Suppressor macrophage treated with lipopolysaccharide for 4 hours (primary cell): ENCODE measurements around the gene SREBF2.
A peak's percentile ranks its signal among the peaks of the same experiment; 100 is the strongest.
"Not testable (repeated sequence)": the region's sequence is repeated elsewhere in the genome, so short reads cannot be mapped to it uniquely, and the experiment has no call there.

Source experiments
- DNase-seq: peaks from one replicate; pipeline ENCODE4 v3.0.0-alpha.2; 2020

SREBF2 gene

GRCh38 chr22:41821471-41822316 is 11.2 kb upstream of the SREBF2 start:
- DNase-seq: no peak

- DNase-seq: peak; percentile 65
Observed at GRCh38 chr22:41822317-41823057, 10.4 kb upstream of the SREBF2 start.

- DNase-seq: no peak
Observed at GRCh38 chr22:41823797-41824196, 9.1 kb upstream of the SREBF2 start.

GRCh38 chr22:41825376-41825775 is 7.5 kb upstream of the SREBF2 start:
- DNase-seq: no peak

- DNase-seq: no peak
Observed at GRCh38 chr22:41826021-41826420, 6.9 kb upstream of the SREBF2 start.

GRCh38 chr22:41826430-41827383 is 6.2 kb upstream of the SREBF2 start:
- no peak for DNase-seq

GRCh38 chr22:41827671-41828070 is 5.2 kb upstream of the SREBF2 start:
- no peak for DNase-seq

- DNase-seq: no peak
Observed at GRCh38 chr22:41828516-41828915, 4.4 kb upstream of the SREBF2 start.

GRCh38 chr22:41830174-41830573 is 2.7 kb upstream of the SREBF2 start:
- no peak for DNase-seq

GRCh38 chr22:41831383-41831782 is 1.5 kb upstream of the SREBF2 start:
- peak; percentile 80 for DNase-seq

GRCh38 chr22:41831828-41832552 is 915 bp upstream of the SREBF2 start:
- DNase-seq: peak; percentile 8

- peak; percentile 25 for DNase-seq
Observed at GRCh38 chr22:41833369-41834004, 582 bp downstream of the SREBF2 start.

GRCh38 chr22:41834005-41834944 is 1.4 kb downstream of the SREBF2 start:
- DNase-seq: no peak

GRCh38 chr22:41835462-41835861 is 2.6 kb downstream of the SREBF2 start:
- not testable (repeated sequence) for DNase-seq

- DNase-seq: no peak
Observed at GRCh38 chr22:41836551-41836950, 3.6 kb downstream of the SREBF2 start.

- no peak for DNase-seq
Observed at GRCh38 chr22:41838842-41839618, 6.1 kb downstream of the SREBF2 start.

GRCh38 chr22:41840216-41840615 is 7.3 kb downstream of the SREBF2 start:
- DNase-seq: no peak

GRCh38 chr22:41841085-41841712 is 8.3 kb downstream of the SREBF2 start:
- DNase-seq: no peak
